GM12891 (cell line): ENCODE measurements around the gene SUPT6H.

Experiments used
- PAX5 ChIP-seq: IDR thresholded peaks from 2 replicates; pipeline ENCODE4 v1.6.1; 2011; ENCODE audit warnings: low read length, moderate library complexity, mild to moderate bottlenecking; ENCODE audit not compliant: insufficient read depth, severe bottlenecking
- POLR2A ChIP-seq: IDR thresholded peaks from 2 replicates; pipeline ENCODE4 v1.6.1; 2011; ENCODE audit warnings: low read depth, low read length, control low read depth
- POLR2AphosphoS5 ChIP-seq: IDR thresholded peaks from 2 replicates; pipeline ENCODE4 v1.6.1; 2011; ENCODE audit warnings: low read depth, low read length, control low read depth
- POU2F2 ChIP-seq: IDR thresholded peaks from 2 replicates; pipeline ENCODE4 v1.6.1; 2011; ENCODE audit warnings: low read depth, mild to moderate bottlenecking, control low read depth, low read length, moderate library complexity
- SPI1 ChIP-seq: IDR thresholded peaks from 2 replicates; pipeline ENCODE4 v1.6.1; 2011; ENCODE audit warnings: low read depth, low read length, control low read depth
- TAF1 ChIP-seq: IDR thresholded peaks from 2 replicates; pipeline ENCODE4 v1.6.1; 2011; ENCODE audit warnings: low read depth, low read length, control low read depth

GRCh38 chr17:28705074-28705659 is 43.2 kb downstream of the SUPT6H start:
- no peak for TF ChIP-seq POLR2AphosphoS5
- no peak for TF ChIP-seq POLR2A
- no peak for TF ChIP-seq TAF1
- no peak for TF ChIP-seq SPI1
- TF ChIP-seq PAX5 = no peak
- TF ChIP-seq POU2F2 = no peak
